Stimulated activated naive CD8-positive, alpha-beta T cell treated with anti-CD3 and anti-CD28 coated beads, Interleukin-15, Interleukin-2, amounts not matched to agents 100 U/mL and 50 U/mL, for 24 hours (primary cell): ENCODE data around the gene HAGH.
"Not testable (repeated sequence)": the region's sequence is repeated elsewhere in the genome, so short reads cannot be mapped to it uniquely, and the experiment has no call there.

Experiments
- ATAC-seq: fragments of 150-1000 bp; cut with Tn5 transposase; one replicate; pipeline ENCODE4 v1.10.0; 2021
- DNase-seq: peaks from one replicate; pipeline ENCODE4 v3.0.0; 2021

HAGH gene

GRCh38 chr16:1810106-1810505 lies 16.5 kb downstream of the HAGH start:
- DNase-seq (no peak), ATAC-seq (peak; percentile 10)

GRCh38 chr16:1809281-1809801 lies 17.3 kb downstream of the HAGH start:
- no peak for ATAC-seq
- DNase-seq: no peak

- no peak for DNase-seq
- ATAC-seq: no peak
Observed at GRCh38 chr16:1808691-1809090, 17.9 kb downstream of the HAGH start.

GRCh38 chr16:1807626-1808025 lies 19.0 kb downstream of the HAGH start:
- DNase-seq (no peak), ATAC-seq (no peak)

GRCh38 chr16:1800701-1801100 lies 25.9 kb downstream of the HAGH start:
- ATAC-seq: no peak

GRCh38 chr16:1799263-1799662 lies 27.4 kb downstream of the HAGH start:
- not testable (repeated sequence) for ATAC-seq, DNase-seq

More at GRCh38 chr16:1800701-1801100, 25.9 kb downstream of the HAGH start:
- DNase-seq: no peak

GRCh38 chr16:1794908-1795666 lies 31.5 kb downstream of the HAGH start:
- ATAC-seq (no peak), DNase-seq (no peak)

GRCh38 chr16:1794221-1794871 lies 32.3 kb downstream of the HAGH start:
- no peak for DNase-seq

GRCh38 chr16:1793578-1794220 lies 32.9 kb downstream of the HAGH start, which contains the start of gene IGFALS:
Gene IGFALS (minus strand): TSS chr16:1793705. CDS start chr16:1793652, 53 bp downstream.
- DNase-seq: no peak
- no peak for ATAC-seq

More at GRCh38 chr16:1794221-1794871, 32.3 kb downstream of the HAGH start:
- no peak for ATAC-seq

- no peak for ATAC-seq
- DNase-seq: no peak
Observed at GRCh38 chr16:1792836-1793577, 33.6 kb downstream of the HAGH start.

GRCh38 chr16:1791943-1792812 lies 34.4 kb downstream of the HAGH start:
- ATAC-seq (no peak), DNase-seq (no peak)

- ATAC-seq (no peak), DNase-seq (no peak)
Observed at GRCh38 chr16:1791256-1791942, 35.2 kb downstream of the HAGH start.

GRCh38 chr16:1790611-1791255 lies 35.9 kb downstream of the HAGH start:
- no peak for DNase-seq
- no peak for ATAC-seq

GRCh38 chr16:1790261-1790610 lies 36.4 kb downstream of the HAGH start:
- ATAC-seq: no peak
- DNase-seq: no peak

- ATAC-seq (no peak), DNase-seq (no peak)
Observed at GRCh38 chr16:1789643-1790045, 37.0 kb downstream of the HAGH start.

GRCh38 chr16:1788708-1789100 lies 37.9 kb downstream of the HAGH start:
- no peak for DNase-seq
- ATAC-seq: no peak

- ATAC-seq: no peak
- no peak for DNase-seq
Observed at GRCh38 chr16:1788095-1788707, 38.4 kb downstream of the HAGH start.

- no peak for ATAC-seq
- no peak for DNase-seq
Observed at GRCh38 chr16:1787322-1788094, 39.1 kb downstream of the HAGH start.

GRCh38 chr16:1787056-1787321 lies 39.6 kb downstream of the HAGH start:
- ATAC-seq: no peak
- peak; percentile 2 for DNase-seq
